ENCODE data around the gene CLCN1. TPM values are rescaled to one million over a fixed set of nuclear protein-coding genes. Genes with fewer than 3 reads are reported as not detected.
"Not testable (repeated sequence)": the region's sequence is repeated elsewhere in the genome, so short reads cannot be mapped to it uniquely, and the experiment has no call there.

CLCN1 gene
- total and polyA plus RNA-seq, 2 donors (not counting 3 experiments of a cell fraction or from before 2014, with no cell fraction given) = not detected

GRCh38 chr7:143392427-143392826, 76.5 kb downstream of the CLCN1 start:
- not testable (repeated sequence) for H3K27me3 ChIP-seq (ENCODE audit: control insufficient read depth in 2 of 2, insufficient read depth in 2 of 2, low read length in 2 of 2); FAIRE-seq; H3K9me3 ChIP-seq (replicated peaks; ENCODE audit: control insufficient read depth, insufficient read depth, low read length); H3K4me3 ChIP-seq (replicated peaks in 1 of 3; ENCODE audit: insufficient read depth in 1 of 3, low read depth in 1 of 3, low read length in 3 of 3); H4K20me1 ChIP-seq (replicated peaks; ENCODE audit: control insufficient read depth, extremely low read depth, insufficient read depth, low read length); H3K4me2 ChIP-seq (ENCODE audit: insufficient read depth, low read length); H2AFZ ChIP-seq (ENCODE audit: low read depth, low read length); H3K9me1 ChIP-seq (replicated peaks; ENCODE audit: control insufficient read depth, extremely low read depth, insufficient read depth, low read length); BruUV-seq (replicated peaks); DNase-seq (ENCODE audit: low read depth, low spot score); H3K9ac ChIP-seq (replicated peaks; ENCODE audit: extremely low read depth, insufficient read depth, low read length)
- Histone ChIP-seq H3K27ac (ENCODE audit: insufficient read depth, low read depth, low read length) (peak overlapping the region; percentile 88), H3K4me1 (ENCODE audit: control insufficient read depth, extremely low read depth, insufficient read depth, low read length) (peaks cover 72% of the 10 kb centered on the region), H3K79me2 (ENCODE audit: control insufficient read depth, insufficient read depth, low read length) (peaks cover 21% of the 10 kb centered on the region), H3K36me3 (ENCODE audit: control insufficient read depth in 2 of 2, extremely low read depth in 1 of 2, insufficient read depth in 2 of 2, low read length in 2 of 2) (peaks cover 18 to 36% of the 10 kb centered on the region in 2 experiments)
- ChIA-PET CTCF (interaction anchor here (0.8 to 4.5 kb wide), 11 partner anchors 8 to 113 kb away, joined by 3 to 18 read pairs (median 4); partner anchors contain the start of gene EPHA1), POLR2A (interaction anchor here (1.8 to 2.9 kb wide), 3 partner anchors 10 to 107 kb away, joined by 7 to 17 read pairs (median 12); no protein-coding TSS in a partner anchor)
- peak; percentile 40 for TF ChIP-seq POLR2AphosphoS5 (IDR thresholded peaks at IDR 0.05; ENCODE audit: insufficient read depth, low read depth, low read length)
- intact Hi-C loops (cut with micrococcal nuclease) (loop anchor here (1.0 to 5.0 kb wide), 2 partner anchors 104 to 585 kb away; partner anchors contain the start of gene CASP2), dilution Hi-C loops (cut with MboI; ENCODE audit: extremely low pct_ligation_motif_present, low sequenced_read_pairs) (loop anchor here (25.0 kb wide), 1 partner anchor 120 kb away; no protein-coding TSS in a partner anchor)

GRCh38 chr7:143392875-143393266, 77.0 kb downstream of the CLCN1 start:
- H2AFZ ChIP-seq (ENCODE audit: low read depth, low read length) = no peak overlapping the region
- H3K4me1 ChIP-seq (ENCODE audit: control insufficient read depth, extremely low read depth, insufficient read depth, low read length) = peaks cover 68% of the 10 kb centered on the region
- no peak for DNase-seq (ENCODE audit: low read depth, low spot score)
- no peak for TF ChIP-seq CTCF (IDR thresholded peaks at IDR 0.05; ENCODE audit: extremely low read depth in 1 of 2, insufficient read depth in 1 of 2, low read depth in 1 of 2, low read length in 2 of 2)
- TF ChIP-seq FOS (IDR thresholded peaks at IDR 0.05; ENCODE audit: borderline replicate concordance, insufficient read depth, low read length) = no peak
- TF ChIP-seq MYC (IDR thresholded peaks at IDR 0.05; ENCODE audit: low read depth, low read length) = no peak
- no peak for TF ChIP-seq JUN (IDR thresholded peaks at IDR 0.05; ENCODE audit: borderline replicate concordance, insufficient read depth, insufficient read length, low read depth)
- TF ChIP-seq MAX (IDR thresholded peaks at IDR 0.05; ENCODE audit: insufficient read depth, insufficient read length) = no peak
- TF ChIP-seq POLR2AphosphoS5 (IDR thresholded peaks at IDR 0.05; ENCODE audit: insufficient read depth, low read depth, low read length) = no peak
- no peak for TF ChIP-seq EZH2 (IDR thresholded peaks at IDR 0.05; ENCODE audit: borderline replicate concordance, low read depth, low read length, severe bottlenecking)
- TF ChIP-seq GATA2 (IDR thresholded peaks at IDR 0.05; ENCODE audit: insufficient read depth, insufficient read length, low read depth, low read length) = no peak
- TF ChIP-seq POLR2A (IDR thresholded peaks at IDR 0.05; ENCODE audit: low read depth, low read length) = no peak
- dilution Hi-C loops (cut with MboI; ENCODE audit: extremely low pct_ligation_motif_present, low sequenced_read_pairs) (loop anchor here (25.0 kb wide), 1 partner anchor 119 kb away; no protein-coding TSS in a partner anchor), intact Hi-C loops (cut with micrococcal nuclease) (loop anchor here (1.0 to 5.0 kb wide), 2 partner anchors 105 to 586 kb away; partner anchors contain the start of gene CASP2)
- no peak for FAIRE-seq
- H4K20me1 ChIP-seq (replicated peaks; ENCODE audit: control insufficient read depth, extremely low read depth, insufficient read depth, low read length) = no peaks in the 10 kb centered on the region
- H3K79me2 ChIP-seq (ENCODE audit: control insufficient read depth, insufficient read depth, low read length) = peaks cover 16% of the 10 kb centered on the region
- no peak overlapping the region for H3K4me2 ChIP-seq (ENCODE audit: insufficient read depth, low read length)
- H3K9me3 ChIP-seq (replicated peaks; ENCODE audit: control insufficient read depth, insufficient read depth, low read length) = no peaks in the 10 kb centered on the region
- H3K27me3 ChIP-seq (ENCODE audit: control insufficient read depth in 2 of 2, insufficient read depth in 2 of 2, low read length in 2 of 2) = no peaks in the 10 kb centered on the region
- CTCF ChIA-PET = interaction anchor here (0.8 to 4.5 kb wide), 8 partner anchors 9 to 112 kb away, joined by 3 to 18 read pairs (median 5); no protein-coding TSS in a partner anchor
- H3K27ac ChIP-seq (ENCODE audit: insufficient read depth, low read depth, low read length) = no peak overlapping the region
- no TSS peak for BruUV-seq (replicated peaks)
- POLR2A ChIA-PET = interaction anchor here (0.9 to 2.9 kb wide), 4 partner anchors 8 to 107 kb away, joined by 5 to 17 read pairs (median 10); no protein-coding TSS in a partner anchor
- H3K4me3 ChIP-seq (replicated peaks in 1 of 3; ENCODE audit: insufficient read depth in 1 of 3, low read depth in 1 of 3, low read length in 3 of 3) = no peak overlapping the region
- no peaks in the 10 kb centered on the region for H3K9me1 ChIP-seq (replicated peaks; ENCODE audit: control insufficient read depth, extremely low read depth, insufficient read depth, low read length)
- no peak overlapping the region for H3K9ac ChIP-seq (replicated peaks; ENCODE audit: extremely low read depth, insufficient read depth, low read length)
- H3K36me3 ChIP-seq (ENCODE audit: control insufficient read depth in 2 of 2, extremely low read depth in 1 of 2, insufficient read depth in 2 of 2, low read length in 2 of 2) = peaks cover 14 to 32% of the 10 kb centered on the region in 2 experiments
